ENCODE measurements around the gene PEX19. TPM values are rescaled to one million over a fixed set of nuclear protein-coding genes. Genes with fewer than 3 reads are reported as not detected.

PEX19 gene
- total RNA-seq, 5 donors from 2014 or later (not counting 1 experiment from before 2014, with no cell fraction given), result 49.8 to 59.5 (median 53.3) TPM

GRCh38 chr1:160251011-160251410, 33.9 kb downstream of the PEX19 start:
- H3K27me3 Mint-ChIP-seq, result no peaks in the 10 kb centered on the region
- no peak overlapping the region for H3K27ac ChIP-seq (ENCODE audit: low read length)
- no peaks in the 10 kb centered on the region for H3K9me3 Mint-ChIP-seq
- H3K4me1 ChIP-seq (ENCODE audit: control insufficient read depth in 1 of 2, extremely low read depth in 1 of 2, insufficient read depth in 2 of 2, low read length in 2 of 2), result no peaks in the 10 kb centered on the region
- no peak overlapping the region for H3K27ac Mint-ChIP-seq
- no peak overlapping the region for H3K4me3 Mint-ChIP-seq
- peaks cover 19 to 26% (median 21%) of the 10 kb centered on the region in 3 donors for H3K4me1 Mint-ChIP-seq
- H3K36me3 Mint-ChIP-seq, result peaks cover 6% of the 10 kb centered on the region
- ChIA-PET POLR2A (interaction anchor here (0.5 to 1.6 kb wide), 3 partner anchors 10 to 13 kb away, joined by 3 to 8 read pairs (median 4); no protein-coding TSS in a partner anchor), CTCF (interaction anchor here (0.6 to 2.7 kb wide), 8 partner anchors 9 to 165 kb away, joined by 3 to 24 read pairs (median 4); no protein-coding TSS in a partner anchor)
- ATAC-seq (replicated peaks in 1 of 4) (no peak), DNase-seq (no peak)
- H3K4me3 ChIP-seq (ENCODE audit: control insufficient read depth in 1 of 2, extremely low read depth in 1 of 2, low read length in 1 of 2), result no peak overlapping the region
- H3K27me3 ChIP-seq (replicated peaks in 1 of 2; ENCODE audit: control insufficient read depth in 2 of 2, extremely low read depth in 1 of 2, insufficient read depth in 2 of 2, low read length in 1 of 2), result no peaks in the 10 kb centered on the region
- no peaks in the 10 kb centered on the region for H3K9me3 ChIP-seq
- H3K36me3 ChIP-seq (ENCODE audit: control insufficient read depth in 2 of 2, extremely low read depth in 1 of 2, insufficient read depth in 1 of 2, low read length in 1 of 2), result peaks cover 0 to 3% of the 10 kb centered on the region in 2 donors

DNA sequence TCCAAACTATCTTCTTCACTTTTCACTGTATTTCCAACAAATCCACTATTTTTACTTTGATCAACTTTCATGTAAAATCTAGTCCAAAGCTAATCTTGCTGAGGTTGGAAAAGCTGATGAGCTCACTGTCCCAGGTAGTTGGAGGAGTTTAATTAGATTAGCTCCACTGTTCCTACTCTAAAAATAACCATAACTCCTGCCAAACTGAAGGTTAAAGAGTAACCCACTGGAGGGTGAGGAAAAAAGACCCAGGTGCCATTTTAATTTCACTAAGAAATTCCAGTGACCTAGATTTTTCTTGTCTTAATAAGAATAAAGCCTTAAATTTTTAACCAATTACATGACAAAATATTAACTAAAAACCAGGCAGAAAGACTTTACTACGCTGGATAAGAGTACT, 37.9 kb downstream of the PEX19 start:
- Histone ChIP-seq H3K9me3 (no peaks in the 10 kb centered on the region), H3K4me1 (ENCODE audit: control insufficient read depth in 1 of 2, extremely low read depth in 1 of 2, insufficient read depth in 2 of 2, low read length in 2 of 2) (no peaks in the 10 kb centered on the region), H3K4me3 (ENCODE audit: control insufficient read depth in 1 of 2, extremely low read depth in 1 of 2, low read length in 1 of 2) (no peak overlapping the region), H3K27ac (ENCODE audit: low read length) (no peak overlapping the region), H3K36me3 (ENCODE audit: control insufficient read depth in 2 of 2, extremely low read depth in 1 of 2, insufficient read depth in 1 of 2, low read length in 1 of 2) (peaks cover 0 to 20% of the 10 kb centered on the region in 2 donors), H3K27me3 (replicated peaks in 1 of 2; ENCODE audit: control insufficient read depth in 2 of 2, extremely low read depth in 1 of 2, insufficient read depth in 2 of 2, low read length in 1 of 2) (no peaks in the 10 kb centered on the region)
- no peaks in the 10 kb centered on the region for H3K27me3 Mint-ChIP-seq
- CTCF ChIA-PET, result interaction anchor here in 1 of 2 donors (1.8 kb wide), 1 partner anchor 44 kb away, joined by 5 read pairs; no protein-coding TSS in a partner anchor
- no peaks in the 10 kb centered on the region for H3K9me3 Mint-ChIP-seq
- H3K4me1 Mint-ChIP-seq, result peaks cover 34 to 37% (median 36%) of the 10 kb centered on the region in 3 donors
- H3K36me3 Mint-ChIP-seq, result peaks cover 21% of the 10 kb centered on the region
- WGBS (ENCODE audit: insufficient coverage), result no CpG with 5 or more reads among the region's 1 CpG
- H3K4me3 Mint-ChIP-seq, result no peak overlapping the region
- no peak overlapping the region for H3K27ac Mint-ChIP-seq
- POLR2A ChIA-PET, result interaction anchor here in 1 of 2 donors (0.6 kb wide), 1 partner anchor 322 kb away, joined by 5 read pairs; no protein-coding TSS in a partner anchor
- no peak for DNase-seq
- ATAC-seq (replicated peaks in 1 of 4), result no peak

- Mint-ChIP-seq H3K4me1 (peaks cover 20 to 33% (median 29%) of the 10 kb centered on the region in 3 donors), H3K27me3 (no peaks in the 10 kb centered on the region), H3K9me3 (no peaks in the 10 kb centered on the region), H3K27ac (peak overlapping the region in 1 of 2 donors; percentile 41), H3K36me3 (peaks cover 27% of the 10 kb centered on the region), H3K4me3 (no peak overlapping the region)
- DNase-seq, result no peak
- H3K4me3 ChIP-seq (ENCODE audit: control insufficient read depth in 1 of 2, extremely low read depth in 1 of 2, low read length in 1 of 2), result no peak overlapping the region
- WGBS (ENCODE audit: insufficient coverage), result no CpG with 5 or more reads among the region's 1 CpG
- H3K27ac ChIP-seq (ENCODE audit: low read length), result no peak overlapping the region
- ATAC-seq (replicated peaks in 1 of 4), result no peak
- peaks cover 5 to 29% of the 10 kb centered on the region in 2 donors for H3K36me3 ChIP-seq (ENCODE audit: control insufficient read depth in 2 of 2, extremely low read depth in 1 of 2, insufficient read depth in 1 of 2, low read length in 1 of 2)
- CTCF ChIA-PET, result interaction anchor here in 1 of 2 donors (1.4 to 1.8 kb wide), 2 partner anchors 17 to 46 kb away, joined by 5 to 7 read pairs; partner anchors contain the start of gene DCAF8
- H3K27me3 ChIP-seq (replicated peaks in 1 of 2; ENCODE audit: control insufficient read depth in 2 of 2, extremely low read depth in 1 of 2, insufficient read depth in 2 of 2, low read length in 1 of 2), result no peaks in the 10 kb centered on the region
- no peaks in the 10 kb centered on the region for H3K9me3 ChIP-seq
- POLR2A ChIA-PET, result no interaction called here
- H3K4me1 ChIP-seq (ENCODE audit: control insufficient read depth in 1 of 2, extremely low read depth in 1 of 2, insufficient read depth in 2 of 2, low read length in 2 of 2), result no peaks in the 10 kb centered on the region
Observed at GRCh38 chr1:160245434-160245833, 39.5 kb downstream of the PEX19 start.

DNA sequence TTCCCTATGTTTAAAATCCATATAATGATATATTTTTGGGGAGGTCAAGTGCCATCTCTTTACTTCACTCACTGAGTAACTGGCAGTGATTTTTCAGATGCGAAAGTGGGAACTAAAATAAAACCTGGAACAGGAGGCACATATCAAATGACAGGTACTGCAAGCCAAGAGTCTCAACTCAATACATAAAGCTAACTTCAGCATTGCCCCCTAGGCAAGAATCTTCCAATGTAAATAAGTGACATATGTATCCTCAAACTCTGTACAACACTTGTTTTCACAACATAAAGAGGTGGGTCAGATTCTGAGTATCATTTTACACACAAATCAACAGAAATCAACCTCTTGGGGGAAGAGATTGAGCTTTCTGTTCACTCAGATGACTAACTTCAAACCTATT, 40.7 kb downstream of the PEX19 start:
- Mint-ChIP-seq H3K4me3 (no peak overlapping the region), H3K27me3 (no peaks in the 10 kb centered on the region), H3K36me3 (peaks cover 38% of the 10 kb centered on the region), H3K27ac (no peak overlapping the region), H3K9me3 (no peaks in the 10 kb centered on the region), H3K4me1 (peaks cover 16 to 30% (median 29%) of the 10 kb centered on the region in 3 donors)
- Histone ChIP-seq H3K9me3 (no peaks in the 10 kb centered on the region), H3K27me3 (replicated peaks in 1 of 2; ENCODE audit: control insufficient read depth in 2 of 2, extremely low read depth in 1 of 2, insufficient read depth in 2 of 2, low read length in 1 of 2) (no peaks in the 10 kb centered on the region), H3K4me1 (ENCODE audit: control insufficient read depth in 1 of 2, extremely low read depth in 1 of 2, insufficient read depth in 2 of 2, low read length in 2 of 2) (no peaks in the 10 kb centered on the region), H3K27ac (ENCODE audit: low read length) (no peak overlapping the region), H3K36me3 (ENCODE audit: control insufficient read depth in 2 of 2, extremely low read depth in 1 of 2, insufficient read depth in 1 of 2, low read length in 1 of 2) (peaks cover 5 to 39% of the 10 kb centered on the region in 2 donors), H3K4me3 (ENCODE audit: control insufficient read depth in 1 of 2, extremely low read depth in 1 of 2, low read length in 1 of 2) (no peak overlapping the region)
- no CpG with 5 or more reads among the region's 1 CpG for WGBS (ENCODE audit: insufficient coverage)
- ChIA-PET POLR2A (interaction anchor here (0.6 to 0.7 kb wide), 3 partner anchors 22 to 94 kb away, joined by 3 to 4 read pairs (median 3); no protein-coding TSS in a partner anchor), CTCF (interaction anchor here in 1 of 2 donors (1.4 to 1.6 kb wide), 2 partner anchors 18 to 48 kb away, joined by 6 to 7 read pairs; partner anchors contain the start of gene DCAF8)
- ATAC-seq (replicated peaks in 1 of 4) (no peak), DNase-seq (no peak)

DNA sequence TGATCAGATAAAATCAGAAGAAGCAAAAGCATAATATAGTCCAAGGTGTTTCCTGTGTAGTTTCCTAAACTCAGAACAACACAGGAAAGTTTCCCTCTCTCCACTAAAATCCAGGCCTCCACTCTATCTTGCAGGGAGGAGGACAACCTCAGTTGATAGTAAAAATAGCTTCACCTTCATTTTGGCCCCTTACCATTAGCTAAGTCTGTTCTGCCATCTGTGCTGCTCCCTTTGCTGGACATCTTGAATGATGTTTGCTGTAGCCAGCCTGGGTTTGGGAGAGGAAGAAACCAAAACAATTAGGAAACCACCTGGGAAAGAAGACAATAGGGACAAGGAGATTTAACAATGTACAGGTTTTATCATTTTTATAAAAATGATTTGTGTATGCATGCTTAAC, 41.2 kb downstream of the PEX19 start:
- Mint-ChIP-seq H3K9me3 (no peaks in the 10 kb centered on the region), H3K27ac (peak overlapping the region in 1 of 2 donors; percentile 2), H3K27me3 (no peaks in the 10 kb centered on the region), H3K4me3 (no peak overlapping the region), H3K4me1 (peaks cover 16 to 30% (median 29%) of the 10 kb centered on the region in 3 donors), H3K36me3 (peaks cover 42% of the 10 kb centered on the region)
- H3K4me3 ChIP-seq (ENCODE audit: control insufficient read depth in 1 of 2, extremely low read depth in 1 of 2, low read length in 1 of 2), result no peak overlapping the region
- H3K27me3 ChIP-seq (replicated peaks in 1 of 2; ENCODE audit: control insufficient read depth in 2 of 2, extremely low read depth in 1 of 2, insufficient read depth in 2 of 2, low read length in 1 of 2), result no peaks in the 10 kb centered on the region
- no peaks in the 10 kb centered on the region for H3K9me3 ChIP-seq
- H3K36me3 ChIP-seq (ENCODE audit: control insufficient read depth in 2 of 2, extremely low read depth in 1 of 2, insufficient read depth in 1 of 2, low read length in 1 of 2), result peaks cover 7 to 43% of the 10 kb centered on the region in 2 donors
- DNase-seq (no peak), ATAC-seq (replicated peaks in 1 of 4) (no peak)
- CTCF ChIA-PET, result interaction anchor here (0.6 to 1.6 kb wide), 3 partner anchors 9 to 48 kb away, joined by 3 to 6 read pairs (median 4); no protein-coding TSS in a partner anchor
- H3K27ac ChIP-seq (ENCODE audit: low read length), result no peak overlapping the region
- POLR2A ChIA-PET, result interaction anchor here (0.7 kb wide), 2 partner anchors 15 to 44 kb away, joined by 3 read pairs; no protein-coding TSS in a partner anchor
- no peaks in the 10 kb centered on the region for H3K4me1 ChIP-seq (ENCODE audit: control insufficient read depth in 1 of 2, extremely low read depth in 1 of 2, insufficient read depth in 2 of 2, low read length in 2 of 2)

GRCh38 chr1:160239582-160240299, 45.2 kb downstream of the PEX19 start:
- 96% methylated on average over 24 of the region's 24 CpGs for WGBS (ENCODE audit: insufficient coverage)
- Mint-ChIP-seq H3K4me3 (no peak overlapping the region), H3K4me1 (peaks cover 1 to 21% (median 11%) of the 10 kb centered on the region in 3 donors), H3K36me3 (peaks cover 69% of the 10 kb centered on the region), H3K27me3 (no peaks in the 10 kb centered on the region), H3K9me3 (no peaks in the 10 kb centered on the region), H3K27ac (no peak overlapping the region)
- H3K4me3 ChIP-seq (ENCODE audit: control insufficient read depth in 1 of 2, extremely low read depth in 1 of 2, low read length in 1 of 2), result no peak overlapping the region
- H3K9me3 ChIP-seq, result no peaks in the 10 kb centered on the region
- no peaks in the 10 kb centered on the region for H3K4me1 ChIP-seq (ENCODE audit: control insufficient read depth in 1 of 2, extremely low read depth in 1 of 2, insufficient read depth in 2 of 2, low read length in 2 of 2)
- DNase-seq, result no peak
- no peak overlapping the region for H3K27ac ChIP-seq (ENCODE audit: low read length)
- ChIA-PET CTCF (interaction anchor here in 1 of 2 donors (1.2 kb wide), 1 partner anchor 12 kb away, joined by 5 read pairs; no protein-coding TSS in a partner anchor), POLR2A (no interaction called here)
- peaks cover 16 to 81% of the 10 kb centered on the region in 2 donors for H3K36me3 ChIP-seq (ENCODE audit: control insufficient read depth in 2 of 2, extremely low read depth in 1 of 2, insufficient read depth in 1 of 2, low read length in 1 of 2)
- no peaks in the 10 kb centered on the region for H3K27me3 ChIP-seq (replicated peaks in 1 of 2; ENCODE audit: control insufficient read depth in 2 of 2, extremely low read depth in 1 of 2, insufficient read depth in 2 of 2, low read length in 1 of 2)
- no peak for ATAC-seq (replicated peaks in 1 of 4)
